OCI-LY3 (cell line): ENCODE data around the gene SNX30.
A peak's percentile ranks its signal among the peaks of the same experiment; 100 is the strongest.
"Not testable (repeated sequence)": the region's sequence is repeated elsewhere in the genome, so short reads cannot be mapped to it uniquely, and the experiment has no call there.

ENCODE experiments used
- H2AFZ ChIP-seq: fragments of 200-600, 300-600 bp; shearing (Covaris generic); 2 replicates; pipeline ENCODE4 v1.6.0; 2014; ENCODE audit warnings: antibody characterized with exemption, low read depth, low read length
- H3K27ac ChIP-seq: fragments of 200-600, 300-600 bp; sonication (generic); 2 replicates; pipeline ENCODE4 v1.5.1; 2014; ENCODE audit warnings: mild to moderate bottlenecking, low read length, moderate library complexity, mixed read lengths
- H3K27me3 ChIP-seq: fragments of 200-600, 300-600 bp; sonication (generic); 2 replicates; pipeline ENCODE4 v1.6.1; 2014; ENCODE audit warnings: low read depth, low read length, mixed read lengths
- H3K36me3 ChIP-seq: fragments of 200-600, 300-600 bp; sonication (generic); replicated peaks from 2 replicates; pipeline ENCODE3; 2014; ENCODE audit warnings: low read depth, low read length, mixed read lengths
- H3K4me1 ChIP-seq: fragments of 300-600, 200-600 bp; sonication (generic); 2 replicates; pipeline ENCODE4 v1.6.1; 2014; ENCODE audit warnings: low read length, mixed read lengths
- H3K4me2 ChIP-seq: fragments of 200-600, 300-600 bp; sonication (generic); 2 replicates; pipeline ENCODE4 v1.6.1; 2014; ENCODE audit warnings: low read length, mixed read lengths
- H3K4me3 ChIP-seq: fragments of 300-600, 200-600 bp; sonication (generic); 2 replicates; pipeline ENCODE4 v1.5.1; 2014; ENCODE audit warnings: antibody characterized with exemption, mild to moderate bottlenecking, low read length, moderate library complexity
- H3K79me2 ChIP-seq: fragments of 300-600, 200-600 bp; shearing (Covaris generic); 2 replicates; pipeline ENCODE4 v1.6.1; 2014; ENCODE audit warnings: mild to moderate bottlenecking, low read length, mixed read lengths
- H3K9ac ChIP-seq: fragments of 300-600, 200-600 bp; shearing (Covaris generic); 2 replicates; pipeline ENCODE4 v1.6.0; 2014; ENCODE audit warnings: mild to moderate bottlenecking, low read length, moderate library complexity
- H3K9me3 ChIP-seq: fragments of 200-600, 300-600 bp; shearing (Covaris generic); 2 replicates; pipeline ENCODE4 v1.6.1; 2014; ENCODE audit warnings: low read length, mixed read lengths; ENCODE audit not compliant: insufficient read depth
- H4K20me1 ChIP-seq: fragments of 200-600, 300-600 bp; sonication (generic); 2 replicates; pipeline ENCODE4 v1.6.1; 2016; ENCODE audit warnings: low read length, mixed read lengths; ENCODE audit not compliant: insufficient read depth
- EZH2phosphoT487 ChIP-seq: fragments of 200-600 bp; shearing (Covaris generic); IDR thresholded peaks from 2 replicates; pipeline ENCODE4 v1.6.1; 2018; ENCODE audit warnings: antibody characterized with exemption, mixed run types, low read depth
- TF ChIP-seq, protein P1 (sequence below): fragments of 200-600, 300-600 bp; sonication (generic); IDR thresholded peaks from 2 replicates; pipeline ENCODE4 v1.5.1; 2014; ENCODE audit warnings: antibody characterized with exemption, low read length, low read depth

The SNX30 gene

DNA sequence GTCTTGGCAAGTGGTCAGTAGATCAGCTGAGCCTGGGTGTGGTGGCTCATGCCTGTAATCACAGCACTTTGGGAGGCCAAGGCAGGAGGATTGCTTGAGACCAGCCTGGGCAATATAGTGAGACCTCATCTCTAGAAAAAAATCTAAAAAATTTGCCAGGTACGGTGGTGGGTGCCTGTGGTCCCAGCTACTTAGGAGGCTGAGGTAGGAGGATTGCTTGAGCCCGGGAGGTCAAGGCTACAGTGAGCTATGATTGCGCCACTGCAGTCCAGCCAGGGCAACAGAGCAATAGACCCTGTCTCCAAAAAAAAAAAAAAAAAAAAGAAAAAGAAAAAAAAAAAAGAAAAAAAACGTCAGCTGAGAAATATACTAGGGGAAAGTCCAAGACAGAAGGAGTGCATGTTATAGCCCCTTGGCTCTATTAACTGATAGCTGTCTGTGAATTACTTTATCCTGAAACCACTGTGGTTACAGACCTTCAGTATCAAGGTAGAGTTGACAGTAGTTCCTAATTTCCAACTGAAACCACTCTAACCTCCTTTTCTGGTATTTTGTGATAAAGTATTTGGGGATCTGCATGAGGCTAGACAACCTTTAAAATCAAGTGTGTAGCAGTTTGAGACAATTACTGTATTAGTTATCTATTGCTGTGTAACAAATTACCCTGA is 30.3 kb upstream of the SNX30 start:
- no peak overlapping the region for H3K4me3 ChIP-seq
- H3K79me2 ChIP-seq: peaks cover 11% of the 10 kb centered on the region
- H3K27ac ChIP-seq: no peak overlapping the region
- no peak overlapping the region for H3K4me2 ChIP-seq
- H3K4me1 ChIP-seq: peaks cover 16% of the 10 kb centered on the region
- TF ChIP-seq, protein P1, sequence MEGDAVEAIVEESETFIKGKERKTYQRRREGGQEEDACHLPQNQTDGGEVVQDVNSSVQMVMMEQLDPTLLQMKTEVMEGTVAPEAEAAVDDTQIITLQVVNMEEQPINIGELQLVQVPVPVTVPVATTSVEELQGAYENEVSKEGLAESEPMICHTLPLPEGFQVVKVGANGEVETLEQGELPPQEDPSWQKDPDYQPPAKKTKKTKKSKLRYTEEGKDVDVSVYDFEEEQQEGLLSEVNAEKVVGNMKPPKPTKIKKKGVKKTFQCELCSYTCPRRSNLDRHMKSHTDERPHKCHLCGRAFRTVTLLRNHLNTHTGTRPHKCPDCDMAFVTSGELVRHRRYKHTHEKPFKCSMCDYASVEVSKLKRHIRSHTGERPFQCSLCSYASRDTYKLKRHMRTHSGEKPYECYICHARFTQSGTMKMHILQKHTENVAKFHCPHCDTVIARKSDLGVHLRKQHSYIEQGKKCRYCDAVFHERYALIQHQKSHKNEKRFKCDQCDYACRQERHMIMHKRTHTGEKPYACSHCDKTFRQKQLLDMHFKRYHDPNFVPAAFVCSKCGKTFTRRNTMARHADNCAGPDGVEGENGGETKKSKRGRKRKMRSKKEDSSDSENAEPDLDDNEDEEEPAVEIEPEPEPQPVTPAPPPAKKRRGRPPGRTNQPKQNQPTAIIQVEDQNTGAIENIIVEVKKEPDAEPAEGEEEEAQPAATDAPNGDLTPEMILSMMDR: no peak
- TF ChIP-seq EZH2phosphoT487: no peak
- H3K9me3 ChIP-seq: no peaks in the 10 kb centered on the region
- H3K36me3 ChIP-seq: no peaks in the 10 kb centered on the region
- H3K9ac ChIP-seq: no peak overlapping the region
- no peaks in the 10 kb centered on the region for H4K20me1 ChIP-seq
- no peak overlapping the region for H2AFZ ChIP-seq
- no peaks in the 10 kb centered on the region for H3K27me3 ChIP-seq

DNA sequence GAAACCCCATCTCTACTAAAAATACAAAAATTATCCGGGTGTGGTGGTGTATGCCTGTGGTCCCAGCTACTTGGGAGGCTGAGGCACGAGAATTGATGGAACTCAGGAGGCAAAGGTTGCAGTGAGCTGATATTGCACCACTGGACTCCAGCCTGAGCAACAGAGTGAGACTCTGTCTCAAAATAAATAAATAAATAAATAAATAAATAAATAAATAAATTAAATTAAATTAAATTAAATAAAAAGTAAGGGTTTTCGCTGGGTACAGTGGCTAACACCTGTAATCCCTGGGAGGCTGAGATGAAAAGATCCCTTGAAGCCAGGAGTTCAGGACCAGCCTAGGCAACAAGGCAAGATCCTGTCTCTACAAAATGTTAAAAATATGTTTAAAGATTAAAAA is 27.8 kb upstream of the SNX30 start:
- H3K27ac ChIP-seq, H3K9ac ChIP-seq, H3K4me2 ChIP-seq, H2AFZ ChIP-seq, H3K27me3 ChIP-seq, H3K4me3 ChIP-seq, H3K36me3 ChIP-seq, H3K9me3 ChIP-seq, H3K79me2 ChIP-seq, H4K20me1 ChIP-seq: not testable (repeated sequence)
- H3K4me1 ChIP-seq: peaks cover 27% of the 10 kb centered on the region

DNA sequence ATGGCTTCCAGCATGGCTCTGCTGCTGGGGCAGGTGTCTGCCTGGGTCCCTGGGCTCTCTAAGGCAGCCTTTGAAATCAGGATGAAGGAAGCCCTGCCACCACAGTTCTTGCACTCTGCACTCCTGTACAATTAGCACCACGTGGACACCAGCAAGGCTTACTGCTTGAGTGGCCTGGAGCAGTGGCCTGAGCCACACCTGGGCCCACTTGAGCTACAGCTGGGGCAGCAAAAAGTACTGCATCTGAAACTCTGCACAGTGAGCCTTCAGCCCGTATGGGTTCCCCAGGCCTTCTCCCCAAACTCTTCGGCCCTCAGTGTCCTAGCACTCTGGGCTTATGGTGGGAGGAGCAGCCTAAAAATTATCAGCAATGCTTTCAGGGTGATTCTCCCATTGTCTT is 24.6 kb upstream of the SNX30 start:
- H3K4me2 ChIP-seq: 0 out of 2 replicates have a peak overlapping the region, but pooled peaks have one; percentile 19

DNA sequence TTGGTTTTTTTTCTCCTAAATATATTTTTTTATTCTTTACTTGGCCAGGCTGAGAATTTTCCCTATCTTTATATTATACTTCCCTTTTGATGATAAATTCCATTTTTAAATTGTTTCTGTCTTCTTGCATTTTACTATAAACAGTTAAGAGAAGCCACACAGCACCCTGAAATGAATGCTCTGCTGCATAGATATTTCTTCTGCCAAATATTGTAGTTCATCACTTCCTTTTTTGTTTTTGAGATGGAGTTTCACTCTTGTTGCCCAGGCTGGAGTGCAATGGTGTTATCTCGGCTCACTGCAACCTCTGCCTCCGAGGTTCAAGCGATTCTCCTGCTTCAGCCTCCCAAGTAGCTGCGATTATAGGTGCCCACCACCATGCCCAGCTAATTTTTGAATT is 24.1 kb upstream of the SNX30 start:
- no peak overlapping the region for H3K9ac ChIP-seq
- TF ChIP-seq EZH2phosphoT487: no peak
- TF ChIP-seq, protein P1: no peak

More for the DNA sequence above, 24.6 kb upstream of the SNX30 start:
- Histone ChIP-seq H3K9me3 (no peaks in the 10 kb centered on the region), H4K20me1 (no peaks in the 10 kb centered on the region), H3K79me2 (no peaks in the 10 kb centered on the region), H3K27ac (no peak overlapping the region), H3K27me3 (no peaks in the 10 kb centered on the region), H3K4me3 (no peak overlapping the region), H3K9ac (no peak overlapping the region), H3K4me1 (peaks cover 15% of the 10 kb centered on the region), H2AFZ (no peak overlapping the region), H3K36me3 (no peaks in the 10 kb centered on the region)
- TF ChIP-seq, protein P1: no peak
- no peak for TF ChIP-seq EZH2phosphoT487

More for the DNA sequence above, 24.1 kb upstream of the SNX30 start:
- Histone ChIP-seq H3K4me1 (peaks cover 15% of the 10 kb centered on the region), H3K9me3 (no peaks in the 10 kb centered on the region), H4K20me1 (no peaks in the 10 kb centered on the region), H3K79me2 (no peaks in the 10 kb centered on the region), H3K27me3 (no peaks in the 10 kb centered on the region), H3K27ac (no peak overlapping the region), H3K4me3 (no peak overlapping the region), H3K4me2 (peak overlapping the region; percentile 19; the same call in 1 of the 2 replicates), H3K36me3 (no peaks in the 10 kb centered on the region), H2AFZ (no peak overlapping the region)
